Measurements from ENCODE around the gene PROSER1.

GRCh38 chr13:38993381-38993780 is 44.5 kb downstream of the PROSER1 start:
- TF ChIP-seq CTCF (IDR thresholded peaks at IDR 0.05) (no peak), EP300 (IDR thresholded peaks at IDR 0.05) (no peak), POLR2A (IDR thresholded peaks at IDR 0.05) (no peak)

All from tibial nerve (tissue), 4 donors.